Suprapubic skin (tissue), 4 donors: ENCODE results near the gene SLC25A36. TPM values are rescaled to one million over a fixed set of nuclear protein-coding genes. Genes with fewer than 3 reads are reported as not detected.

Source experiments
- DNase-seq, 2 donors: peaks; one replicate each; pipeline ENCODE4 v3.0.0-alpha.2; 2019; ENCODE audit warnings: low spot score in 2 of 2
- H3K27ac ChIP-seq: fragments of 200-600 bp; sonication (generic); one replicate; pipeline ENCODE4 v1.5.1; 2019
- H3K27me3 ChIP-seq: fragments of 200-600 bp; sonication (generic); one replicate; pipeline ENCODE4 v1.5.1; 2019
- H3K36me3 ChIP-seq: fragments of 200-600 bp; sonication (generic); one replicate; pipeline ENCODE4 v1.5.1; 2019
- H3K4me1 ChIP-seq: fragments of 200-600 bp; sonication (generic); one replicate; pipeline ENCODE4 v1.5.1; 2019
- H3K4me3 ChIP-seq: fragments of 200-600 bp; sonication (generic); one replicate; pipeline ENCODE4 v1.5.1; 2019; ENCODE audit warnings: mild to moderate bottlenecking
- H3K9me3 ChIP-seq: fragments of 200-600 bp; sonication (generic); one replicate; pipeline ENCODE4 v1.5.1; 2019
- CTCF ChIP-seq, 2 donors: fragments of 200-600 bp in 1 of 2; fragments of 450-650 bp in 1 of 2; sonication (generic) in 1 of 2; IDR thresholded peaks; one replicate each; pipeline ENCODE4 v1.5.1; 2016 to 2019; ENCODE audit warnings: antibody characterized with exemption in 2 of 2, mild to moderate bottlenecking in 1 of 2, moderate library complexity in 1 of 2
- EP300 ChIP-seq: sonication (generic); formaldehyde crosslinking; IDR thresholded peaks from one replicate; pipeline ENCODE4 v1.6.1; 2017; ENCODE audit warnings: antibody characterized with exemption
- POLR2A ChIP-seq, 2 donors: fragments of 450-650 bp; IDR thresholded peaks; one replicate each; pipeline ENCODE4 v1.6.1; 2017; ENCODE audit warnings: antibody characterized with exemption in 2 of 2, mild to moderate bottlenecking in 2 of 2, moderate library complexity in 2 of 2
- POLR2AphosphoS5 ChIP-seq, 3 donors: sonication (generic); formaldehyde crosslinking; IDR thresholded peaks; one replicate each; pipeline ENCODE4 v1.6.1; 2017; ENCODE audit warnings: antibody characterized with exemption in 3 of 3
- WGBS: methylation state at CpG from one replicate; pipeline ENCODE4 v1.1.5; 2018; 5-methylcytosine and 5-hydroxymethylcytosine counted together
- total RNA-seq, 4 donors: library from RNA; depleted of rRNA; stranded (reverse); fragments of >200 nt; gene quantifications; one replicate each; pipeline ENCODE4 v1.1.0, GENCODE V29; 2016

SLC25A36 gene
- 10 to 100 TPM; 28.2 to 89.6 (median 43.1) TPM for total RNA-seq

- peak within 1 kb of the TSS; percentile 95 for H3K27ac ChIP-seq
- no peaks in the 10 kb centered on the region for H3K36me3 ChIP-seq
- peak; percentile 98 to 99 for DNase-seq
- WGBS: 0% methylated on average over 24 of the region's 72 CpGs
- H3K4me3 ChIP-seq: peak within 1 kb of the TSS; percentile 70
- no peaks in the 10 kb centered on the region for H3K9me3 ChIP-seq
- TF ChIP-seq CTCF (IDR thresholded peaks at IDR 0.05) (no peak), POLR2AphosphoS5 (IDR thresholded peaks at IDR 0.05) (peak; percentile 77 to 94 (median 81)), EP300 (no peak), POLR2A (IDR thresholded peaks at IDR 0.05) (peak; percentile 54 to 90)
- H3K27me3 ChIP-seq: no peaks in the 10 kb centered on the region
- H3K4me1 ChIP-seq: peaks cover 32% of the 10 kb centered on the region
Observed at GRCh38 chr3:140941434-140942220, at the start of gene SLC25A36. Gene SLC25A36, plus strand, starts transcription at chr3:140941836. Its CDS starts 219 bp downstream, at chr3:140942055.

- no peaks in the 10 kb centered on the region for H3K4me1 ChIP-seq
- H3K4me3 ChIP-seq: no peak overlapping the region
- no peak overlapping the region for H3K27ac ChIP-seq
- DNase-seq: no peak
- no peaks in the 10 kb centered on the region for H3K9me3 ChIP-seq
- peaks cover 3% of the 10 kb centered on the region for H3K27me3 ChIP-seq
- TF ChIP-seq CTCF (IDR thresholded peaks at IDR 0.05) (no peak), POLR2A (IDR thresholded peaks at IDR 0.05) (no peak), POLR2AphosphoS5 (IDR thresholded peaks at IDR 0.05) (no peak), EP300 (no peak)
- WGBS: 100% methylated on average over 1 of the region's 3 CpGs
- no peaks in the 10 kb centered on the region for H3K36me3 ChIP-seq
Observed at GRCh38 chr3:140896997-140897396, 44.6 kb upstream of the SLC25A36 start.

DNA sequence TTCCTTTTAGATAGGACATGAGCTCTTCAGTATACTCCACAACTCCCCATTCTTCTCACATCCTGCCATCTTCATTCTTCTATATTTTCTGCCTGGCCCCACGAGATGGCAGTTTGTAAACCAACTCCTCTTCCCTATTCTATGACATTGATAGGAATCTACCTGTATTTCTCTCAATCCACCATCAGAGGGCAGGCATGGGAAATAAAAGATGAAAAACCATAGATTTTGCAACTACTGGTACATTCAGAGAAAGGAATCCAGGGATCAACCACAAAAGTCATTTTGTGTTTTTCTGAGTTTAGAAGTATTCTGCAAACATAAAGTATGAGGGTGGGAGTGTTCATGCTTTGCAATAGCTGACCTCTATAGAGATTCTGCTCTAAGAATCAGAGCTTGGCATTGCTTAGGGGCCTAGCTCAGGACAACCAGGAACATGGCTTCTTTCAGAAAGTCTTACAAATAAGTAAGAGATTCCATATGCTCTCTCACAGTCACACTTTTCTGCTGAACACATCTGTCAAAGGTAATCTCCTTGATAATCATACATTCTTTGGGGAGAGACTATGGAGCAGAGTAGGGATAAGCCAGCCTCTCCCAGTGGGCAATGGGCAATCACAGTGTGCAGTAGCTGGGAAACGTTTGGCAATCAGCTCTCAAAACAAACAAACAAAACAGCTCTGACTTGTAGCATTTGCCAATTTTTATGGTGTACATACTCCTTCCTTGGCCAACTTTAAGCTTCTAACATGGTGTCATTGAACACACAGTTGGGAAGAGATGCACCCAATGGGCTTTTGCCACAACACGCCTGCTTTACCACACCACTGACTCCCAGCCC lies 43.1 kb upstream of the SLC25A36 start:
- no peak for DNase-seq
- no peaks in the 10 kb centered on the region for H3K9me3 ChIP-seq
- WGBS: 47% methylated on average over 3 of the region's 3 CpGs
- no peak overlapping the region for H3K4me3 ChIP-seq
- TF ChIP-seq CTCF (IDR thresholded peaks at IDR 0.05) (peak; percentile 25 to 36), POLR2AphosphoS5 (IDR thresholded peaks at IDR 0.05) (no peak)
- no peaks in the 10 kb centered on the region for H3K4me1 ChIP-seq
- H3K27me3 ChIP-seq: peaks cover 3% of the 10 kb centered on the region
- no peak overlapping the region for H3K27ac ChIP-seq
- no peaks in the 10 kb centered on the region for H3K36me3 ChIP-seq

DNA sequence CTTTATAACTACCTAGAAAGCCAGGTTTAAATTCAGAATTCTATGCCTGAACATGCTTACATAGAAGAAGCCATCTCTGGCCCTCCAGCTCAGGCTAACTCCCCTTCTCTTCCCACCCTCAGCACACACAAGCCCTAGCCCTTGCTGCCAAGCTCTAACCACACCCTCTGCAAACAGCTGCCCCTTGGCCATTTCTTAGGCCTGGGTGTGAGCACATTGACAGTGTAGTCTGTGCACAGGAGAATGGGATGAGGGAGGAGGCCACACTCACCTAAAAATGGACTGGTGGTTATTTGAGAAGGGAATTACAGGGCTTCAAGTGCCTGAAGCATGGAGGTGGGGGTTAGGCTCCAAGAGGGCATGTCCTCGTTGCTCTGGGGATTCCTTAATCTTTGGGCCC lies 42.3 kb upstream of the SLC25A36 start:
- no peaks in the 10 kb centered on the region for H3K36me3 ChIP-seq
- no peak for TF ChIP-seq CTCF (IDR thresholded peaks at IDR 0.05)
- TF ChIP-seq POLR2A (IDR thresholded peaks at IDR 0.05): no peak
- no peak for TF ChIP-seq EP300
- no peak for TF ChIP-seq POLR2AphosphoS5 (IDR thresholded peaks at IDR 0.05)
- 63% methylated on average over 1 of the region's 1 CpG for WGBS
- H3K4me3 ChIP-seq: no peak overlapping the region
- DNase-seq: no peak
- no peaks in the 10 kb centered on the region for H3K4me1 ChIP-seq
- no peak overlapping the region for H3K27ac ChIP-seq
- peaks cover 3% of the 10 kb centered on the region for H3K27me3 ChIP-seq
- H3K9me3 ChIP-seq: no peaks in the 10 kb centered on the region

DNA sequence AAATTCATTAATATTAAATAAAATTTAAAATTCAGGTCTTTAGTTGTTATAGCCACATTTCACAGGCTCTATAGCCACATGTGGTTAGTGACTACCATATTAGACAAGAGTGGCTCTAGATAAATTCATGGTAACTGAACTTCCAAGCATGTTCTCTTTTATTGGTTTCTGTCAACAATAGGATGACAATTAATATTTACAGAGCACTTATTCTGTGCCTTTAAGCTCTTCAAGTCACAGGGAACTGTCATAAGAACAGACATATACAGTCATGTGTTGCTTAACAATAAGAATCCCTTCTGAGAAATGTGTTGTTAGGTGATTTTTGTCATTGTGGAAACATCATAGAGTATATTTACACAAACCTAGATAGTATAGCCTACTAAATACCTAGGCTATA lies 38.8 kb upstream of the SLC25A36 start:
- Histone ChIP-seq H3K36me3 (no peaks in the 10 kb centered on the region), H3K4me3 (no peak overlapping the region), H3K9me3 (no peaks in the 10 kb centered on the region), H3K27ac (no peak overlapping the region), H3K4me1 (no peaks in the 10 kb centered on the region), H3K27me3 (no peaks in the 10 kb centered on the region)
- no peak for DNase-seq
- TF ChIP-seq POLR2AphosphoS5 (IDR thresholded peaks at IDR 0.05): no peak
- no peak for TF ChIP-seq POLR2A (IDR thresholded peaks at IDR 0.05)
- no peak for TF ChIP-seq CTCF (IDR thresholded peaks at IDR 0.05)
- no peak for TF ChIP-seq EP300
